Ovary (tissue), 9 donors: ENCODE results near the gene NPR1. TPM values are rescaled to one million over a fixed set of nuclear protein-coding genes. Genes with fewer than 3 reads are reported as not detected.

Experiments used
- DNase-seq, 5 donors: peaks; one replicate each; pipeline ENCODE4 v3.0.0-alpha.2; 2019 to 2020
- H3K27ac ChIP-seq, 2 donors: fragments of 200-600 bp; one replicate each; pipeline versions ENCODE4 v1.5.1 to v1.8.0; 2019 to 2022
- H3K27me3 ChIP-seq: fragments of 200-600 bp; one replicate; pipeline ENCODE4 v1.8.0; 2022
- H3K36me3 ChIP-seq: fragments of 200-600 bp; sonication (generic); one replicate; pipeline ENCODE4 v1.5.1; 2019
- H3K4me1 ChIP-seq: one replicate; pipeline ENCODE4 v1.8.1; 2013; ENCODE audit warnings: mild to moderate bottlenecking, moderate library complexity; ENCODE audit not compliant: insufficient read depth
- H3K4me3 ChIP-seq: fragments of 200-600 bp; sonication (generic); one replicate; pipeline ENCODE4 v1.5.1; 2017
- H3K9me3 ChIP-seq, 2 donors: fragments of 200-600 bp in 1 of 2; sonication (generic) in 1 of 2; one replicate each; pipeline versions ENCODE4 v1.5.1 to v1.8.1; 2013 to 2019; ENCODE audit warnings: mild to moderate bottlenecking in 1 of 2, moderate library complexity in 1 of 2
- CTCF ChIP-seq, 3 donors: fragments of 450-650 bp in 2 of 3; fragments of 200-600 bp in 1 of 3; IDR thresholded peaks; one replicate each; pipeline versions ENCODE4 v1.5.1 to v1.8.0; 2016 to 2022; ENCODE audit warnings: antibody characterized with exemption in 3 of 3, mild to moderate bottlenecking in 1 of 3
- EP300 ChIP-seq: sonication (generic); formaldehyde crosslinking; IDR thresholded peaks from one replicate; pipeline ENCODE4 v1.6.1; 2017; ENCODE audit warnings: antibody characterized with exemption
- POLR2A ChIP-seq: fragments of 450-650 bp; IDR thresholded peaks from one replicate; pipeline ENCODE4 v1.6.1; 2017; ENCODE audit warnings: antibody characterized with exemption, mild to moderate bottlenecking, moderate library complexity
- WGBS, 3 donors: extraction: QIAGEN DNeasy Blood & Tissue Kit in 1 of 3; methylation state at CpG; one replicate each; pipeline versions ENCODE4 v1.1.5 to v1.1.7; 2013 to 2017; 5-methylcytosine and 5-hydroxymethylcytosine counted together
- intact Hi-C, 4 donors: fragments of 100-400 bp; cut with DNase I; formaldehyde crosslinking; loops; one replicate each; pipeline versions ENCODE4 v1.11.0 to v1.15.1; 2022 to 2023
- polyA plus RNA-seq, 2 donors: library from polyadenylated mRNA; stranded (reverse); fragments of 200-250 nt in 1 of 2; fragments of 350-450 nt in 1 of 2; fragmentation: Illumina TruSeq in 1 of 2; extraction: RNeasy Lipid Tissue Mini Kit (QIAGEN cat#74804) in 1 of 2; gene quantifications; one replicate each; pipeline ENCODE4 v1.2.3, GENCODE V29; 2013 to 2014
- total RNA-seq, 7 donors: library from RNA; depleted of rRNA in 2 of 7; stranded (reverse); fragments of >200 nt in 2 of 7; fragmentation: NEBNext Ultra II Directional in 3 of 7; extraction: Animal tissue kit (Norgen Biotek cat#: 25700) in 3 of 7; gene quantifications; one replicate each; pipeline versions ENCODE4 v1.1.0 to v1.2.4, GENCODE V29; 2016 to 2023
- donor health status: DM: no; HTN: no; CAD: no; lungs with moderate emphysema.
- donor health status: DM: no; HTN: no; CAD: no.
- donor health status: Bipolar disorder and iron deficiency.
- donor health status: DM: yes; HTN: yes; CAD: no.
- donor health status: DM: no; HTN: no; CAD: no.
- donor health status: DM: yes; HTN: yes; CAD: no.

Gene NPR1
- total and polyA plus RNA-seq, 9 donors = 20.6 to 96.5 (median 48.4) TPM

GRCh38 chr1:153730468-153730988 is 52.0 kb downstream of the NPR1 start:
- intact Hi-C loops = no loop called here
- TF ChIP-seq CTCF (IDR thresholded peaks at IDR 0.05) (no peak), EP300 (no peak), POLR2A (no peak)
- DNase-seq = no peak
- H3K9me3 ChIP-seq = no peaks in the 10 kb centered on the region
- no peak overlapping the region for H3K27ac ChIP-seq
- 46 to 56% (median 48%) methylated on average over 5 of the region's 5 CpGs for whole genome bisulfite sequencing, 3 donors
- no peaks in the 10 kb centered on the region for H3K27me3 ChIP-seq
- H3K36me3 ChIP-seq = no peaks in the 10 kb centered on the region
- H3K4me3 ChIP-seq = no peak overlapping the region
- H3K4me1 ChIP-seq = peaks cover 2% of the 10 kb centered on the region

GRCh38 chr1:153733970-153734369 is 55.5 kb downstream of the NPR1 start:
- no peaks in the 10 kb centered on the region for H3K36me3 ChIP-seq
- DNase-seq = no peak
- H3K9me3 ChIP-seq = no peaks in the 10 kb centered on the region
- WGBS, 3 donors = 74 to 84% (median 79%) methylated on average over 1 of the region's 1 CpG
- no peak for TF ChIP-seq EP300
- TF ChIP-seq CTCF (IDR thresholded peaks at IDR 0.05) = no peak
- TF ChIP-seq POLR2A = no peak
- H3K4me1 ChIP-seq = peaks cover 1% of the 10 kb centered on the region
- no peaks in the 10 kb centered on the region for H3K27me3 ChIP-seq
- intact Hi-C loops = no loop called here
- no peak overlapping the region for H3K27ac ChIP-seq
- H3K4me3 ChIP-seq = no peak overlapping the region

- Histone ChIP-seq H3K4me1 (no peaks in the 10 kb centered on the region), H3K36me3 (no peaks in the 10 kb centered on the region), H3K9me3 (no peaks in the 10 kb centered on the region), H3K27me3 (no peaks in the 10 kb centered on the region), H3K4me3 (no peak overlapping the region), H3K27ac (no peak overlapping the region)
- DNase-seq = no peak
- 72 to 80% (median 79%) methylated on average over 3 of the region's 3 CpGs for WGBS, 3 donors
- intact Hi-C loops = no loop called here
- TF ChIP-seq EP300 (no peak), POLR2A (no peak), CTCF (IDR thresholded peaks at IDR 0.05) (no peak)
These were observed 56.1 kb downstream of the NPR1 start for GRCh38 chr1:153734396-153735089.

GRCh38 chr1:153735090-153735420 is 56.6 kb downstream of the NPR1 start:
- no peak overlapping the region for H3K4me3 ChIP-seq
- WGBS, 3 donors = 90 to 97% (median 97%) methylated on average over 3 of the region's 3 CpGs
- H3K9me3 ChIP-seq = no peaks in the 10 kb centered on the region
- H3K27ac ChIP-seq = no peak overlapping the region
- no peak for DNase-seq
- no peaks in the 10 kb centered on the region for H3K36me3 ChIP-seq
- no peaks in the 10 kb centered on the region for H3K27me3 ChIP-seq
- no peak for TF ChIP-seq CTCF (IDR thresholded peaks at IDR 0.05)
- no peak for TF ChIP-seq POLR2A
- TF ChIP-seq EP300 = no peak
- intact Hi-C loops = no loop called here
- H3K4me1 ChIP-seq = no peaks in the 10 kb centered on the region
